K562 (cell line): ENCODE measurements around the gene NCKIPSD. TPM values are rescaled to one million over a fixed set of nuclear protein-coding genes. Genes with fewer than 3 reads are reported as not detected.

Experiments used
- ARNT ChIP-seq, 2 experiments: fragments of 450-650 bp; IDR thresholded peaks; 2 replicates each; pipeline ENCODE4 v1.6.1; 2016; ENCODE audit warnings: mild to moderate bottlenecking in 1 of 2
- ATF1 ChIP-seq, 2 experiments: fragments of 450-650 bp in 1 of 2; IDR thresholded peaks; 2 replicates each; pipeline ENCODE4 v1.6.1; 2016; ENCODE audit warnings: missing compliant biosample characterization in 1 of 2, missing genetic modification characterization in 1 of 2
- ATF6 ChIP-seq: sonication (generic); formaldehyde crosslinking; IDR thresholded peaks from 2 replicates; pipeline ENCODE4 v1.4.0; 2020; ENCODE audit warnings: mild to moderate bottlenecking, missing genetic modification reagents
- FOXJ3 ChIP-seq: sonication (generic); formaldehyde crosslinking; IDR thresholded peaks from 2 replicates; pipeline ENCODE4 v1.4.0; 2020; ENCODE audit warnings: mild to moderate bottlenecking, missing genetic modification reagents
- GATAD2A ChIP-seq: fragments of 450-650 bp; IDR thresholded peaks from 2 replicates; pipeline ENCODE4 v1.6.1; 2017
- HDAC3 ChIP-seq: fragments of 450-650 bp; IDR thresholded peaks from 2 replicates; pipeline ENCODE4 v1.6.1; 2018; ENCODE audit warnings: borderline replicate concordance, mild to moderate bottlenecking, moderate library complexity; ENCODE audit not compliant: partially characterized antibody
- ID3 ChIP-seq, 2 experiments: fragments of 250-450 bp in 1 of 2; fragments of 450-650 bp in 1 of 2; sonication (Bioruptor Pico) in 1 of 2; IDR thresholded peaks; 2 replicates each; pipeline versions ENCODE4 v1.6.1 to v1.8.0; 2016 to 2021; ENCODE audit warnings: mild to moderate bottlenecking in 2 of 2, moderate library complexity in 2 of 2, missing compliant biosample characterization in 1 of 2, missing genetic modification characterization in 1 of 2
- MIER1 ChIP-seq: fragments of 450-650 bp; IDR thresholded peaks from 2 replicates; pipeline ENCODE4 v1.6.1; 2016; ENCODE audit warnings: antibody characterized with exemption, mild to moderate bottlenecking, low read depth
- MTA1 ChIP-seq: fragments of 450-650 bp; IDR thresholded peaks from 2 replicates; pipeline ENCODE4 v1.6.1; 2017; ENCODE audit warnings: borderline replicate concordance
- NCOA6 ChIP-seq: fragments of 450-650 bp; IDR thresholded peaks from 2 replicates; pipeline ENCODE4 v1.6.1; 2017; ENCODE audit warnings: mild to moderate bottlenecking
- PATZ1 ChIP-seq: fragments of 250-450 bp; sonication (Bioruptor Pico); IDR thresholded peaks from 2 replicates; pipeline ENCODE4 v1.5.0; 2020; ENCODE audit warnings: mild to moderate bottlenecking, borderline replicate concordance
- SMARCC2 ChIP-seq: fragments of 450-650 bp; IDR thresholded peaks from 2 replicates; pipeline ENCODE4 v1.6.1; 2017; ENCODE audit warnings: antibody characterized with exemption, moderate library complexity, mild to moderate bottlenecking, low read depth
- SREBF1 ChIP-seq: fragments of 150-350 bp; IDR thresholded peaks from 2 replicates; pipeline ENCODE4 v1.6.1; 2014; ENCODE audit warnings: antibody characterized with exemption, low read depth, low read length, borderline replicate concordance
- TBP ChIP-seq: optimal IDR thresholded peaks from 2 replicates; pipeline ENCODE3; 2011; ENCODE audit warnings: low read depth, low read length, improper control_type of control experiment
- ZBTB1 ChIP-seq: sonication (generic); formaldehyde crosslinking; IDR thresholded peaks from 2 replicates; pipeline ENCODE4 v1.8.1; 2023; ENCODE audit warnings: missing genetic modification reagents, low read depth, mild to moderate bottlenecking, borderline replicate concordance
- ZFP1 ChIP-seq: fragments of 450-650 bp; formaldehyde crosslinking; IDR thresholded peaks from 2 replicates; pipeline ENCODE4 v1.4.0; 2020; ENCODE audit warnings: mild to moderate bottlenecking, mixed read lengths
- ZFP30 ChIP-seq: fragments of 250-450 bp; sonication (Bioruptor Pico); IDR thresholded peaks from 2 replicates; pipeline ENCODE4 v1.8.0; 2022; ENCODE audit warnings: moderate library complexity, mild to moderate bottlenecking, inconsistent platforms, borderline replicate concordance
- ZFP36 ChIP-seq: fragments of 150-350 bp; IDR thresholded peaks from 2 replicates; pipeline ENCODE4 v1.6.1; 2018; ENCODE audit warnings: low read length, low read depth; ENCODE audit not compliant: partially characterized antibody
- polyA plus RNA-seq, 8 experiments: library from polyadenylated mRNA; depleted of rRNA in 4 of 8; stranded (reverse) in 5 of 8; unstranded in 3 of 8; fragments of >200 nt; fragmentation: Nextera tagmentation in 2 of 8; fragmentation: Illumina TruSeq in 1 of 8; extraction: Ambion mirVana in 2 of 8; extraction: Trizol in 1 of 8; gene quantifications; 2 replicates each; pipeline versions ENCODE4 v1.2.1 to v1.2.3, GENCODE V29; 2011 to 2014; ENCODE audit warnings: inconsistent platforms in 1 of 8, missing spikeins in 1 of 8
- total RNA-seq, 7 experiments: library from RNA; depleted of rRNA in 6 of 7; stranded (reverse); fragments of >200 nt in 6 of 7; fragmentation: Illumina TruSeq in 2 of 7; extraction: Trizol in 2 of 7; gene quantifications; 2 replicates each; pipeline versions ENCODE4 v1.2.1 to v1.2.3, GENCODE V29; 2011 to 2021; ENCODE audit warnings: low replicate concordance in 1 of 7
- TF ChIP-seq, protein P1 (sequence below): conservative IDR thresholded peaks from 2 replicates; pipeline ENCODE4 v1.6.1; 2011; ENCODE audit warnings: low read depth, mild to moderate bottlenecking, low read length; ENCODE audit not compliant: control insufficient read depth
- TF ChIP-seq, protein P2 (sequence below): IDR thresholded peaks from 2 replicates; pipeline ENCODE4 v1.6.1; 2016; ENCODE audit warnings: missing genetic modification characterization, missing compliant biosample characterization

NCKIPSD gene
- total and polyA plus RNA-seq, 9 of the 15 experiments (the other 6 are each of a cell fraction or from before 2014, with no cell fraction given) = 0.49 to 24.4 (median 12.3) TPM

GRCh38 chr3:48661501-48662144 is 24.1 kb downstream of the NCKIPSD start (continued):
- TF ChIP-seq GATAD2A = no peak
- no peak for TF ChIP-seq ZFP30
- TF ChIP-seq HDAC3 = no peak
- TF ChIP-seq ATF6 (CRISPR knock-in tag) = peak; percentile 100
- TF ChIP-seq ZBTB1 = peak; percentile 95
- TF ChIP-seq ID3 (CRISPR knock-in tag; IDR thresholded peaks at IDR 0.05) = no peak
- TF ChIP-seq ID3 (tag; IDR thresholded peaks at IDR 0.05) = peak; percentile 66; the same call in 1 of the 2 replicates
- peak; percentile 99 for TF ChIP-seq NCOA6
- no peak for TF ChIP-seq SMARCC2
- TF ChIP-seq, protein P1, sequence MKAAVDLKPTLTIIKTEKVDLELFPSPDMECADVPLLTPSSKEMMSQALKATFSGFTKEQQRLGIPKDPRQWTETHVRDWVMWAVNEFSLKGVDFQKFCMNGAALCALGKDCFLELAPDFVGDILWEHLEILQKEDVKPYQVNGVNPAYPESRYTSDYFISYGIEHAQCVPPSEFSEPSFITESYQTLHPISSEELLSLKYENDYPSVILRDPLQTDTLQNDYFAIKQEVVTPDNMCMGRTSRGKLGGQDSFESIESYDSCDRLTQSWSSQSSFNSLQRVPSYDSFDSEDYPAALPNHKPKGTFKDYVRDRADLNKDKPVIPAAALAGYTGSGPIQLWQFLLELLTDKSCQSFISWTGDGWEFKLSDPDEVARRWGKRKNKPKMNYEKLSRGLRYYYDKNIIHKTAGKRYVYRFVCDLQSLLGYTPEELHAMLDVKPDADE = peak; percentile 92
- TF ChIP-seq ZFP1 (CRISPR knock-in tag) = no peak
- TF ChIP-seq MIER1 = peak; percentile 99
- TF ChIP-seq ATF1 (CRISPR knock-in tag; IDR thresholded peaks at IDR 0.05) = peak; percentile 81
- TF ChIP-seq ATF1 (tag; IDR thresholded peaks at IDR 0.05) = no peak
- TF ChIP-seq MTA1 = no peak
- TF ChIP-seq ZFP36 = no peak
- TF ChIP-seq ARNT (IDR thresholded peaks at IDR 0.05) = no peak
- peak; percentile 81; the same call in 1 of the 2 replicates for TF ChIP-seq SREBF1
- TF ChIP-seq FOXJ3 = peak; percentile 88
- no peak for TF ChIP-seq PATZ1 (CRISPR knock-in tag)
- TF ChIP-seq, protein P2, sequence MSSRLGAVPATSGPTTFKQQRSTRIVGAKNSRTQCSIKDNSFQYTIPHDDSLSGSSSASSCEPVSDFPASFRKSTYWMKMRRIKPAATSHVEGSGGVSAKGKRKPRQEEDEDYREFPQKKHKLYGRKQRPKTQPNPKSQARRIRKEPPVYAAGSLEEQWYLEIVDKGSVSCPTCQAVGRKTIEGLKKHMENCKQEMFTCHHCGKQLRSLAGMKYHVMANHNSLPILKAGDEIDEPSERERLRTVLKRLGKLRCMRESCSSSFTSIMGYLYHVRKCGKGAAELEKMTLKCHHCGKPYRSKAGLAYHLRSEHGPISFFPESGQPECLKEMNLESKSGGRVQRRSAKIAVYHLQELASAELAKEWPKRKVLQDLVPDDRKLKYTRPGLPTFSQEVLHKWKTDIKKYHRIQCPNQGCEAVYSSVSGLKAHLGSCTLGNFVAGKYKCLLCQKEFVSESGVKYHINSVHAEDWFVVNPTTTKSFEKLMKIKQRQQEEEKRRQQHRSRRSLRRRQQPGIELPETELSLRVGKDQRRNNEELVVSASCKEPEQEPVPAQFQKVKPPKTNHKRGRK (tag) = no peak
- no peak for TF ChIP-seq TBP
